ENCODE data around the gene ACTR10. TPM values are rescaled to one million over a fixed set of nuclear protein-coding genes. Genes with fewer than 3 reads are reported as not detected.

Gene ACTR10
- total RNA-seq, 2 donors from 2014 or later: 63.2 to 105 TPM

GRCh38 chr14:58239244-58240195 is 39.6 kb downstream of the ACTR10 start:
- no peaks in the 10 kb centered on the region for H3K9me3 ChIP-seq
- intact Hi-C loops (cut with DNase I): no loop called here
- peak; percentile 73 for DNase-seq (ENCODE audit: low spot score)
- peak overlapping the region; percentile 39 for H3K4me3 ChIP-seq
- no peaks in the 10 kb centered on the region for H3K27me3 ChIP-seq (replicated peaks; ENCODE audit: insufficient read depth)
- H3K4me1 ChIP-seq (replicated peaks): no peaks in the 10 kb centered on the region
- H3K27ac ChIP-seq: peak overlapping the region; percentile 83 to 86
- TF ChIP-seq POLR2AphosphoS5 (IDR thresholded peaks at IDR 0.05) (peak; percentile 75), CTCF (IDR thresholded peaks at IDR 0.05) (no peak), POLR2A (IDR thresholded peaks at IDR 0.05) (no peak)
- H3K36me3 ChIP-seq: no peaks in the 10 kb centered on the region
- WGBS: 1% methylated on average over 23 of the region's 23 CpGs

DNA sequence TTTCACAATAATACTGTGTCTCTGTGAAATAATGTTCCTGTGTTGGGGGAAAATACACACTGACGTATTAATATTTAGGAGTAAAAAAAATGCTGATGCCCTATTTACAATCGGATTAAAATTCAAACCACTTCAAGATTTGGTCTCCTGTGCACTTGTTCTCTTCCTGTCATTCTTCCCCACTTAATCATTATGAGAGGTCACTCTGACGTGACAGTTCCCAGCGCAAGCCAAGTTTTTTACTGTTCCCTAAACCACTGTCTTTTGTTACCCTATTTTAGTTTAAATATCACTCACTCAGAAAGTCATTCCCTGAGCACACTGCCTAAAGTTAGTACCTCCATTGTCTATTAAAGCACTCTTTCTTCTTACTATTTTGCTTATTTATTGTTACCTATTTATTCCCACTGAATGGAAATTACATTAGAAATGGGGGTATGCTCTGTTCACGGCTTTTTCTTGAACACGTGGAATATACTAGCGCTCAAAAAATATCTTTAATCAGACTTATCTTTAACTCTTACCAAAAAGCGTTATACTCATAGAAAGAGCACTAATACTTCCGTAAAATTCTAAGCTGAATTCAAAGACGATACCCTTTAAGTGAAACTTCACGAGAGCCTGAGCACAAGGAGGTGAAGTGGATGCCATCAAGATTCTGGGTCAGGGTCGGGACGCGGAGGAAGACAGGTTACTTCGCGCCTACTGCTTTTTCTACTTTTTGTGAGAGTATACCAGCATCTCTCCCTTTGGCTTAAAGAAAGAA is 44.0 kb downstream of the ACTR10 start:
- no peak for DNase-seq (ENCODE audit: low spot score)

GRCh38 chr14:58244556-58245387 is 44.8 kb downstream of the ACTR10 start, which contains the start of gene PSMA3:
Gene PSMA3, plus strand, starts transcription at chr14:58244843. Its CDS starts 78 bp downstream, at chr14:58244921.
- TF ChIP-seq CTCF (IDR thresholded peaks at IDR 0.05): peak in 1 of 4 experiments; percentile 1
- peak; percentile 98 for TF ChIP-seq POLR2AphosphoS5 (IDR thresholded peaks at IDR 0.05)
- TF ChIP-seq POLR2A (IDR thresholded peaks at IDR 0.05): peak; percentile 68
- Histone ChIP-seq H3K4me3 (peak within 1 kb of the TSS; percentile 67 to 73), H3K4me1 (replicated peaks) (no peaks in the 10 kb centered on the region), H3K27ac (peak within 1 kb of the TSS; percentile 91 to 95), H3K36me3 (no peaks in the 10 kb centered on the region), H3K9me3 (no peaks in the 10 kb centered on the region), H3K27me3 (replicated peaks; ENCODE audit: insufficient read depth) (no peaks in the 10 kb centered on the region)
- WGBS: under 1% methylated on average over 50 of the region's 50 CpGs
- DNase-seq (ENCODE audit: low spot score): peak; percentile 97
- intact Hi-C loops (cut with DNase I): loop anchor here (5.0 kb wide), 1 partner anchor 53 kb away; the partner anchor contains the start of gene ARID4A

More for the DNA sequence above, 44.0 kb downstream of the ACTR10 start:
- Histone ChIP-seq H3K9me3 (no peaks in the 10 kb centered on the region), H3K36me3 (no peaks in the 10 kb centered on the region), H3K27me3 (replicated peaks; ENCODE audit: insufficient read depth) (no peaks in the 10 kb centered on the region), H3K4me3 (peak overlapping the region; percentile 67 to 73), H3K4me1 (replicated peaks) (no peaks in the 10 kb centered on the region), H3K27ac (peak overlapping the region; percentile 91 to 95)
- TF ChIP-seq CTCF (IDR thresholded peaks at IDR 0.05) (no peak), POLR2A (IDR thresholded peaks at IDR 0.05) (no peak)
- intact Hi-C loops (cut with DNase I): no loop called here
- WGBS: 2% methylated on average over 16 of the region's 16 CpGs

- TF ChIP-seq POLR2A (IDR thresholded peaks at IDR 0.05): no peak
- no peak for TF ChIP-seq POLR2AphosphoS5 (IDR thresholded peaks at IDR 0.05)
- no peak for TF ChIP-seq CTCF (IDR thresholded peaks at IDR 0.05)
- Histone ChIP-seq H3K4me1 (replicated peaks) (no peaks in the 10 kb centered on the region), H3K4me3 (peak overlapping the region; percentile 67 to 73), H3K27ac (peak overlapping the region; percentile 91 to 95), H3K36me3 (no peaks in the 10 kb centered on the region), H3K27me3 (replicated peaks; ENCODE audit: insufficient read depth) (no peaks in the 10 kb centered on the region), H3K9me3 (no peaks in the 10 kb centered on the region)
- intact Hi-C loops (cut with DNase I): loop anchor here (5.0 kb wide), 1 partner anchor 52 kb away; the partner anchor contains the start of gene ARID4A
- 2% methylated on average over 3 of the region's 3 CpGs for WGBS
- no peak for DNase-seq (ENCODE audit: low spot score)
These were observed 45.6 kb downstream of the ACTR10 start for GRCh38 chr14:58245562-58245961.
